Tibial artery (tissue), 4 donors: ENCODE results near the gene STPG4.

Experiments used
- DNase-seq, 2 donors: peaks; one replicate each; pipeline ENCODE4 v3.0.0-alpha.2; 2019
- H3K27ac ChIP-seq, 2 donors: fragments of 200-600 bp; sonication (generic) in 1 of 2; 1 replicate in 1 of 2; 2 replicates in 1 of 2; pipeline ENCODE4 v1.5.1; 2018 to 2019; ENCODE audit warnings: mild to moderate bottlenecking in 1 of 2
- H3K27me3 ChIP-seq, 2 donors: fragments of 200-600 bp; sonication (generic) in 1 of 2; one replicate each; pipeline versions ENCODE4 v1.5.1 to v1.6.0; 2016 to 2019
- H3K36me3 ChIP-seq, 3 donors: fragments of 200-600 bp; sonication (generic) in 2 of 3; one replicate each; pipeline ENCODE4 v1.5.1; 2016 to 2019; ENCODE audit warnings: mild to moderate bottlenecking in 2 of 3
- H3K4me1 ChIP-seq, 4 donors: fragments of 200-600 bp; sonication (generic) in 2 of 4; 1 replicate in 3 of 4; 2 replicates in 1 of 4; pipeline ENCODE4 v1.5.1; 2016 to 2019
- H3K4me3 ChIP-seq, 2 donors: fragments of 200-600 bp; sonication (generic) in 1 of 2; 1 replicate in 1 of 2; 2 replicates in 1 of 2; pipeline ENCODE4 v1.5.1; 2018 to 2019; ENCODE audit warnings: mild to moderate bottlenecking in 2 of 2
- H3K9me3 ChIP-seq, 3 donors: fragments of 200-600 bp; sonication (generic) in 1 of 3; one replicate each; pipeline ENCODE4 v1.5.1; 2016 to 2019
- CTCF ChIP-seq, 2 experiments: fragments of 200-600 bp in 1 of 2; fragments of 450-650 bp in 1 of 2; IDR thresholded peaks; one replicate each; pipeline ENCODE4 v1.5.1; 2017 to 2019; ENCODE audit warnings: antibody characterized with exemption in 2 of 2, mild to moderate bottlenecking in 1 of 2, moderate library complexity in 1 of 2
- intact Hi-C: fragments of 100-400 bp; cut with DNase I; formaldehyde crosslinking; loops from one replicate; pipeline ENCODE4 v1.15.0; 2023; ENCODE audit warnings: low total_unique reads

Gene STPG4

GRCh38 chr2:47043142-47043890 lies 111.8 kb downstream of the STPG4 start:
- Histone ChIP-seq H3K27ac (peak overlapping the region; percentile 75 to 89), H3K27me3 (no peaks in the 10 kb centered on the region), H3K9me3 (no peaks in the 10 kb centered on the region), H3K4me1 (peaks cover 5 to 63% (median 56%) of the 10 kb centered on the region in 4 donors), H3K36me3 (peaks cover 24 to 47% (median 36%) of the 10 kb centered on the region in 3 donors), H3K4me3 (no peak overlapping the region)
- intact Hi-C loops, result no loop called here
- TF ChIP-seq CTCF (IDR thresholded peaks at IDR 0.05), result no peak
- DNase-seq, result peak in 1 of 2 donors; percentile 88

- no peaks in the 10 kb centered on the region for H3K27me3 ChIP-seq
- intact Hi-C loops, result no loop called here
- H3K4me3 ChIP-seq, result no peak overlapping the region
- H3K9me3 ChIP-seq, result no peaks in the 10 kb centered on the region
- no peak for DNase-seq
- H3K27ac ChIP-seq, result peak overlapping the region; percentile 75 to 89
- H3K4me1 ChIP-seq, result peaks cover 5 to 71% (median 62%) of the 10 kb centered on the region in 4 donors
- no peak for TF ChIP-seq CTCF (IDR thresholded peaks at IDR 0.05)
- peaks cover 14 to 41% (median 24%) of the 10 kb centered on the region in 3 donors for H3K36me3 ChIP-seq
These were observed 113.0 kb downstream of the STPG4 start for GRCh38 chr2:47041891-47042684.

- no peak for TF ChIP-seq CTCF (IDR thresholded peaks at IDR 0.05)
- intact Hi-C loops, result no loop called here
- no peak overlapping the region for H3K4me3 ChIP-seq
- H3K36me3 ChIP-seq, result peaks cover 5 to 36% (median 14%) of the 10 kb centered on the region in 3 donors
- peak overlapping the region; percentile 75 to 89 for H3K27ac ChIP-seq
- DNase-seq, result no peak
- H3K27me3 ChIP-seq, result no peaks in the 10 kb centered on the region
- H3K4me1 ChIP-seq, result peaks cover 5 to 78% (median 62%) of the 10 kb centered on the region in 4 donors
- H3K9me3 ChIP-seq, result no peaks in the 10 kb centered on the region
These were observed 114.0 kb downstream of the STPG4 start for GRCh38 chr2:47041063-47041462.

- Histone ChIP-seq H3K27ac (peak overlapping the region; percentile 75 to 89), H3K36me3 (peaks cover 2 to 32% (median 10%) of the 10 kb centered on the region in 3 donors), H3K4me1 (peaks cover 5 to 82% (median 63%) of the 10 kb centered on the region in 4 donors), H3K27me3 (no peaks in the 10 kb centered on the region), H3K4me3 (no peak overlapping the region), H3K9me3 (no peaks in the 10 kb centered on the region)
- TF ChIP-seq CTCF (IDR thresholded peaks at IDR 0.05), result no peak
- intact Hi-C loops, result no loop called here
- DNase-seq, result no peak
These were observed 114.5 kb downstream of the STPG4 start for GRCh38 chr2:47040651-47041050.

- Histone ChIP-seq H3K4me3 (no peak overlapping the region), H3K4me1 (peaks cover 5 to 88% (median 68%) of the 10 kb centered on the region in 4 donors), H3K36me3 (peaks cover 0 to 26% (median 4%) of the 10 kb centered on the region in 3 donors), H3K27ac (peak overlapping the region; percentile 75 to 89), H3K27me3 (no peaks in the 10 kb centered on the region), H3K9me3 (no peaks in the 10 kb centered on the region)
- DNase-seq, result no peak
- no peak for TF ChIP-seq CTCF (IDR thresholded peaks at IDR 0.05)
- intact Hi-C loops, result no loop called here
These were observed 115.1 kb downstream of the STPG4 start for GRCh38 chr2:47039913-47040562.
